Cardiac fibroblast (primary cell): ENCODE data around the gene TADA2A.

Source experiments
- DNase-seq, 2 donors: peaks; one replicate each; pipeline versions ENCODE4 v3.0.0 to v3.0.0-alpha.2; 2010; ENCODE audit warnings: low read depth in 2 of 2
- H3K4me3 ChIP-seq, 2 donors: replicated peaks in 1 of 2; 1 replicate in 1 of 2; 2 replicates in 1 of 2; pipeline ENCODE4 v1.5.1; 2011; ENCODE audit warnings: low read depth in 2 of 2, low read length in 2 of 2, mild to moderate bottlenecking in 2 of 2, moderate library complexity in 1 of 2
- TF ChIP-seq, protein P1 (sequence below): IDR thresholded peaks from one replicate; pipeline ENCODE4 v1.5.1; 2011; ENCODE audit warnings: low read depth, mild to moderate bottlenecking, low read length, inconsistent platforms

Gene TADA2A

DNA sequence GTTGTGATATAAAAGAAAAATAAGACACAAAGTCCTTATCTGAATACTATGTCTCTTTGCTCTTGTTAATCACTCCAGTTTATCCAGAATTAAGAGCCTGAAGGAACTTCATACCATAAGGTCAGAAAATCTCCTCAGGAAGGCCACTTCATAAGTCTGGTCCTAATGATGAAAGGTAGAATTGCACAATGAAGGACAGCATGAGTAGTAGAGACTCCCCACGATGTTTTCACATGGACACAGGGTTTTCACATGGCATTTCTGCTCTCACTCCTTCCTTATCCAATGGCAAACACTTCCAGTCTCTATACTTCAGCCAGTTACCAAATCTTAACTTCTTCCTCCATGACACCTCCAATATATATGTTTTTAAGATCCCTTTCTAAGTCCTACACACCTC lies 41.1 kb upstream of the TADA2A start:
- TF ChIP-seq, protein P1, sequence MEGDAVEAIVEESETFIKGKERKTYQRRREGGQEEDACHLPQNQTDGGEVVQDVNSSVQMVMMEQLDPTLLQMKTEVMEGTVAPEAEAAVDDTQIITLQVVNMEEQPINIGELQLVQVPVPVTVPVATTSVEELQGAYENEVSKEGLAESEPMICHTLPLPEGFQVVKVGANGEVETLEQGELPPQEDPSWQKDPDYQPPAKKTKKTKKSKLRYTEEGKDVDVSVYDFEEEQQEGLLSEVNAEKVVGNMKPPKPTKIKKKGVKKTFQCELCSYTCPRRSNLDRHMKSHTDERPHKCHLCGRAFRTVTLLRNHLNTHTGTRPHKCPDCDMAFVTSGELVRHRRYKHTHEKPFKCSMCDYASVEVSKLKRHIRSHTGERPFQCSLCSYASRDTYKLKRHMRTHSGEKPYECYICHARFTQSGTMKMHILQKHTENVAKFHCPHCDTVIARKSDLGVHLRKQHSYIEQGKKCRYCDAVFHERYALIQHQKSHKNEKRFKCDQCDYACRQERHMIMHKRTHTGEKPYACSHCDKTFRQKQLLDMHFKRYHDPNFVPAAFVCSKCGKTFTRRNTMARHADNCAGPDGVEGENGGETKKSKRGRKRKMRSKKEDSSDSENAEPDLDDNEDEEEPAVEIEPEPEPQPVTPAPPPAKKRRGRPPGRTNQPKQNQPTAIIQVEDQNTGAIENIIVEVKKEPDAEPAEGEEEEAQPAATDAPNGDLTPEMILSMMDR = no peak
- H3K4me3 ChIP-seq = no peak overlapping the region
- DNase-seq = peak in 1 of 2 donors; percentile 17

- TF ChIP-seq, protein P1 = no peak
- H3K4me3 ChIP-seq = no peak overlapping the region
- peak; percentile 59 to 73 for DNase-seq
These were observed 38.1 kb upstream of the TADA2A start for GRCh38 chr17:37368577-37368976.

- H3K4me3 ChIP-seq = no peak overlapping the region
- DNase-seq = peak; percentile 90
- TF ChIP-seq, protein P1 = peak; percentile 100
These were observed 33.0 kb upstream of the TADA2A start for GRCh38 chr17:37373530-37374159.

GRCh38 chr17:37375706-37376105 lies 31.0 kb upstream of the TADA2A start, which contains the start of gene C17orf78:
C17orf78 (plus strand) TSS chr17:37375985; CDS start chr17:37376093, 108 bp downstream.
- no peak within 1 kb of the TSS for H3K4me3 ChIP-seq

DNA sequence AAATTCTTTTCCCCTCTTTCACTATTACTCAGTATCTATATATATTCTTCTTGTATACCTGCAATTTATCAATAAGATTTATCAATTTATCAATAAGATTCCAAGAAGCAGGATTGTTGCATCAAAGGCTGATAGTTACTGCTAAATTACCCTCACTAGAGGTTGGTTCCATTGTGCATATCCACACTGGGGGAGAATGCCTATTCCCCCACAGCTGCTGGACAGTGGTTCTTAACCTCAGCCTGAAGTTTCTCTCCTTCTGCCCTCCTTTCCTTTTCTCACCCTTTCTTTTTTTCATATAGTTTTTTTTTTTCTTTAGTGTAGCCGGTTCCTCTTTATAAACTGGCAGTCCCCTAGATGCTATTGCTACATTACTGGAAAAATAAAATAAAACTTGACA lies 24.6 kb upstream of the TADA2A start:
- TF ChIP-seq, protein P1 = no peak
- H3K4me3 ChIP-seq = no peak overlapping the region

More at GRCh38 chr17:37375706-37376105, 31.0 kb upstream of the TADA2A start, which contains the start of gene C17orf78:
- TF ChIP-seq, protein P1 = no peak
- no peak for DNase-seq

DNA sequence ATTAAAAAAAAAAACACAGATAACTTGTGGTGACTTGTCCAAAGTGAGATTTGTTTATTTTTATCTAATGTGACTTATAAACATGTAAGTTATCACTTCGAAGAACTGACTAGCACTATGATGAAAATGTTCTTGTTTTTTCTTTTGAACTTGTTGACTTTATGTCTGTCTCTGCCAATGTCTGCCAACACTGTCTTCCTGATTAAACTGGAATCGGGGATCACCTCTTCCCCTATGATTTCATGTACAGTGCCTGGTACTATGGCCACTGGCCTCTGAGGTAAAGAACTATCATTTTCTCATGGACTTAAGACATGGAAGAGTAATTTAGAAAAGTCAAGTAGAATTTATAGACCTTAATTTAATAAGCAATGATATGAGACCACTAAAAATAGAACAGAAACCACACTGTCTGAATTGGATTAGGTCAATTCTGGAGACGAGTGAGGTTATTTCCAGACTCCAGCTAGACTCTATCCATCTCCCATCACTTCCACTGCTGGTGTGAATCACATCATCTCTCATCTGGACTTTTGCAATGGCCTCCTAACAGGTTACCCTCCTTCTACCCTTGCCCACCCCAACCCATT lies 22.0 kb upstream of the TADA2A start:
- DNase-seq = no peak
- no peak overlapping the region for H3K4me3 ChIP-seq
- TF ChIP-seq, protein P1 = no peak

More for the DNA sequence above, 24.6 kb upstream of the TADA2A start:
- no peak for DNase-seq
